Measurements from ENCODE around the gene HES3.
"Not testable (repeated sequence)": the region's sequence is repeated elsewhere in the genome, so short reads cannot be mapped to it uniquely, and the experiment has no call there.

The HES3 gene

GRCh38 chr1:6243993-6244392 lies at the start of gene HES3:
TSS of gene HES3 (plus strand) at chr1:6244179. CDS start at chr1:6244366, 187 bp downstream.
- no peak for DNase-seq

GRCh38 chr1:6197746-6198427 lies 46.1 kb upstream of the HES3 start:
- no peak for DNase-seq

GRCh38 chr1:6198646-6199297 lies 45.2 kb upstream of the HES3 start:
- no peak for DNase-seq

- peak; percentile 98 for DNase-seq
Measured at GRCh38 chr1:6199298-6200187, 44.4 kb upstream of the HES3 start, which contains the start of gene RPL22. TSS of gene RPL22 (minus strand) at chr1:6199595. CDS start at chr1:6199573, 22 bp downstream.

- peak in 1 of 2 experiments; percentile 51 for DNase-seq
Measured at GRCh38 chr1:6200188-6200809, 43.7 kb upstream of the HES3 start.

- no peak for DNase-seq
Measured at GRCh38 chr1:6202256-6202655, 41.7 kb upstream of the HES3 start.

GRCh38 chr1:6205849-6206519 lies 38.0 kb upstream of the HES3 start, which contains the start of gene RNF207:
TSS of gene RNF207 (plus strand) at chr1:6206119. CDS start at chr1:6206536, 417 bp downstream.
- DNase-seq, result peak; percentile 82 to 84

- DNase-seq, result no peak
Measured at GRCh38 chr1:6206520-6206855, 37.5 kb upstream of the HES3 start.

- no peak for DNase-seq
Measured at GRCh38 chr1:6207075-6207885, 36.7 kb upstream of the HES3 start.

- no peak for DNase-seq
Measured at GRCh38 chr1:6207921-6208320, 36.1 kb upstream of the HES3 start.

- peak; percentile 49 to 60 for DNase-seq
Measured at GRCh38 chr1:6208723-6209660, 35.0 kb upstream of the HES3 start.

- peak; percentile 50 to 59 for DNase-seq
Measured at GRCh38 chr1:6209661-6210580, 34.1 kb upstream of the HES3 start.

GRCh38 chr1:6210591-6211355 lies 33.2 kb upstream of the HES3 start:
- no peak for DNase-seq

- no peak for DNase-seq
Measured at GRCh38 chr1:6211731-6212130, 32.2 kb upstream of the HES3 start.

- no peak for DNase-seq
Measured at GRCh38 chr1:6212193-6212959, 31.6 kb upstream of the HES3 start.

GRCh38 chr1:6218375-6219164 lies 25.4 kb upstream of the HES3 start:
- no peak for DNase-seq

- not testable (repeated sequence) for DNase-seq
Measured at GRCh38 chr1:6219641-6220040, 24.3 kb upstream of the HES3 start.

All from activated T-cell treated with anti-CD3 and anti-CD28 coated beads, Interleukin-2, amount 50 U/mL, for 48 hours (primary cell).